T-cell (primary cell): Measurements from ENCODE around the gene PIGT. TPM values are rescaled to one million over a fixed set of nuclear protein-coding genes. Genes with fewer than 3 reads are reported as not detected.

ENCODE experiments used
- ATAC-seq, 4 experiments: fragments of 200-7000 bp in 3 of 4; fragments of 150-1000 bp in 1 of 4; cut with Tn5 transposase; replicated peaks in 1 of 4; 1 replicate in 3 of 4; 2 replicates in 1 of 4; pipeline ENCODE4 v1.10.0; 2021; ENCODE audit warnings: moderate library complexity in 3 of 4, mild to moderate bottlenecking in 2 of 4, moderate number of reproducible peaks in 1 of 4
- CTCF ChIA-PET, 2 donors: fragments of 300-600 bp; sonication (Branson Sonifier 250); formaldehyde crosslinking; loops; one replicate each; lab custom pipeline; 2022; ENCODE audit warnings: antibody characterized with exemption in 2 of 2; lab: Charles Lee
- POLR2A ChIA-PET, 2 donors: fragments of 300-600 bp; sonication (Branson Sonifier 250); formaldehyde crosslinking; loops; one replicate each; lab custom pipeline; 2022; ENCODE audit warnings: antibody characterized with exemption in 2 of 2; lab: Charles Lee
- DNase-seq, 35 experiments: peaks; one replicate each; pipeline versions ENCODE4 v3.0.0 to v3.0.0-alpha.2; 2013 to 2023
- H3K27ac ChIP-seq: one replicate; pipeline ENCODE4 v1.5.1; 2013; ENCODE audit warnings: low read length
- H3K27me3 ChIP-seq, 2 experiments: replicated peaks in 1 of 2; 1 replicate in 1 of 2; 2 replicates in 1 of 2; pipeline versions ENCODE4 v1.6.1 to v1.7.0; 2013; ENCODE audit warnings: low read length in 1 of 2, mixed read lengths in 1 of 2; ENCODE audit not compliant: control insufficient read depth in 2 of 2, insufficient read depth in 2 of 2; ENCODE audit errors: extremely low read depth in 1 of 2
- H3K36me3 ChIP-seq, 2 donors: 1 replicate in 1 of 2; 2 replicates in 1 of 2; pipeline versions ENCODE4 v1.6.1 to v1.7.0; 2013; ENCODE audit warnings: low read length in 1 of 2; ENCODE audit not compliant: control insufficient read depth in 2 of 2, insufficient read depth in 1 of 2; ENCODE audit errors: extremely low read depth in 1 of 2
- H3K4me1 ChIP-seq, 2 experiments: 1 replicate in 1 of 2; 2 replicates in 1 of 2; pipeline versions ENCODE4 v1.6.1 to v1.7.0; 2013; ENCODE audit warnings: low read length in 2 of 2, mixed read lengths in 1 of 2; ENCODE audit not compliant: insufficient read depth in 2 of 2, control insufficient read depth in 1 of 2; ENCODE audit errors: extremely low read depth in 1 of 2
- H3K4me3 ChIP-seq, 2 donors: 1 replicate in 1 of 2; 2 replicates in 1 of 2; pipeline versions ENCODE4 v1.5.1 to v1.7.0; 2013; ENCODE audit warnings: mild to moderate bottlenecking in 2 of 2, low read length in 1 of 2, moderate library complexity in 1 of 2; ENCODE audit not compliant: control insufficient read depth in 1 of 2; ENCODE audit errors: extremely low read depth in 1 of 2
- H3K9me3 ChIP-seq: 2 replicates; pipeline ENCODE4 v1.7.0; 2013
- H3K27ac Mint-ChIP-seq, 2 donors: one replicate each; pipeline ENCODE4 v1.8.0; 2020 to 2021; ENCODE audit warnings: mild to moderate bottlenecking in 2 of 2, mixed read lengths in 2 of 2
- H3K27me3 Mint-ChIP-seq, 2 donors: one replicate each; pipeline ENCODE4 v1.8.0; 2021 to 2022; ENCODE audit warnings: mixed read lengths in 2 of 2
- H3K36me3 Mint-ChIP-seq: one replicate; pipeline ENCODE4 v1.8.0; 2021; ENCODE audit warnings: mixed read lengths
- H3K4me1 Mint-ChIP-seq, 3 donors: one replicate each; pipeline ENCODE4 v1.8.0; 2020 to 2022; ENCODE audit warnings: mixed read lengths in 3 of 3, mild to moderate bottlenecking in 1 of 3
- H3K4me3 Mint-ChIP-seq, 3 donors: one replicate each; pipeline ENCODE4 v1.8.0; 2020 to 2022; ENCODE audit warnings: mild to moderate bottlenecking in 3 of 3, mixed read lengths in 3 of 3, moderate library complexity in 3 of 3
- H3K9me3 Mint-ChIP-seq, 3 donors: one replicate each; pipeline ENCODE4 v1.8.0; 2020 to 2022; ENCODE audit warnings: mixed read lengths in 3 of 3
- WGBS: methylation state at CpG from one replicate; pipeline ENCODE4 v1.1.5; 2013; ENCODE audit warnings: missing lambda C conversion rate; ENCODE audit not compliant: insufficient coverage; 5-methylcytosine and 5-hydroxymethylcytosine counted together
- total RNA-seq, 35 experiments: library from RNA in 6 of 35; stranded (reverse) in 6 of 35; fragments of 120-200 nt in 1 of 35; gene quantifications; one replicate each; pipeline versions ENCODE4 v1.2.1 to v1.2.4 and lab custom pipeline; 2013 to 2026

Gene PIGT
- total RNA-seq, 5 donors from 2014 or later (not counting 1 experiment from before 2014, with no cell fraction given): 76.6 to 140 (median 79.4) TPM

DNA sequence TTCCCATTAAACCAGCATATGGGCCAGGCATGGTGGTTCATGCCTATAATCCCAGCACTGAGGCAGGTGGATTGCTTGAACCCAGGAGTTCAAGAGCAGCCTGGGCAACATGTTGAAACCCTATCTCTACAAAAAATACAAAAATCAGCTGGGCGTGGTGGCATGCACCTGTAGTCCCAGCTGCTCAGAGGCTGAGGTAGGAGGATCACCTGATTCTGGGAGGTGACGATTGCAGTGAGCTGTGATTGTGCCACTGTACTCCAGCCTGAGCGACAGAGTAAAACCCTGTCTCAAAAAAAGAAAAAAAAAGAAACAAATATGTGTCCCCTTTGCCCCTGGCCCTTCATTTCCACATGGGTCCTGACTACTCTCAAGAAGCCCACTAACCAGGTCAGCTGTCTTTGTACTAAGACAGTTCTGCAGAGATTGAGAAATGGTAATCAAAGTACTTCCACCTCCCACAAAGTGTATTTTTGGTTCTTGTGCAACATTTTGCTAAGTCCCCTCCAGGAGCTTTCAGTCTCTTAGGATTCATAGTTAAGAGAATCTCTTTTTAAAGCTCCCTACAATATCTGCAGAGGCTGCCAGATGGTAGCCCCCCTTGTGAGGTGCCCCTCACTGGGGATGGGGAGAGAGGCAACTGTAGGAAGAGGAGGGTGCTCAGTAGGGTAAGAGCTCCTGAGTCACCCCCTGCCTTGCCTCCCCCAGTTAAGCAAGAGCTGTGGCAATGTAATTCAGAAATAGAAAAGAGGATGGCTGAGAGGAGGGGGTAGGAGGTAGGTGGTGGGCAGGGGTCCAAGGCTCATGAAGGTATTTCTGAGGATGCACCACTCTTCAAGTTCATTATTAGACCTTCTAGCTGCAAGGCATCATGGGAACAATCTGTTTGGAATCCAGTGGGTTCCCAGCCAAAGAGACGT is 37.1 kb downstream of the PIGT start:
- Mint-ChIP-seq H3K27ac (no peak overlapping the region), H3K27me3 (peaks cover 0 to 4% of the 10 kb centered on the region in 2 donors), H3K9me3 (no peaks in the 10 kb centered on the region), H3K4me1 (no peaks in the 10 kb centered on the region), H3K36me3 (peaks cover 4% of the 10 kb centered on the region), H3K4me3 (no peak overlapping the region)
- ChIA-PET POLR2A (interaction anchor here (0.6 to 0.7 kb wide), 2 partner anchors 12 to 253 kb away, joined by 3 to 4 read pairs; no protein-coding TSS in a partner anchor), CTCF (interaction anchor here in 1 of 2 donors (0.6 to 2.3 kb wide), 5 partner anchors 77 to 134 kb away, joined by 3 to 8 read pairs (median 3); partner anchors contain the start of gene SYS1)
- Histone ChIP-seq H3K4me3 (no peak overlapping the region), H3K27ac (no peak overlapping the region), H3K36me3 (no peaks in the 10 kb centered on the region), H3K9me3 (no peaks in the 10 kb centered on the region), H3K4me1 (no peaks in the 10 kb centered on the region), H3K27me3 (peaks cover 0 to 7% of the 10 kb centered on the region in 2 experiments)
- 100% methylated on average over 1 of the region's 4 CpGs for WGBS
- ATAC-seq: no peak
- no peak for DNase-seq

DNA sequence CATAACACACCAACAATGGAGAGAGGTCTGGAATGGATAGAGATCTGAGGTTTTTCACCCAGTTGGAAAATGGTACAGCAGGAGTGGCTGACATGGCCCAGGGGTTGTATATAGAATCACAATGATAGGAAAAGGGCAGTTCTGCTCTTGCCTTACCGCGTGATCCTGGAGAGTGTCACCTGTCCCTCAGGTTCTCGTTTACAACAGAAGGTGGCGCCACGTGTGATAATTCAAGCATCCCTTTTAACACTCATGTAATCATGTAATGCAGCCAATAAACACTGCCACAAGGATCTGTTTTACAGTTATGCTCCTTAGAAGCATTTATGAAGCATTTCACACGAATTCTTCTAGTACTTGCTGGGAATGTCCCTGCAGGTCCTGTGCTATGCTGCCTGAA is 40.7 kb downstream of the PIGT start:
- Histone ChIP-seq H3K36me3 (no peaks in the 10 kb centered on the region), H3K27me3 (no peaks in the 10 kb centered on the region), H3K4me1 (no peaks in the 10 kb centered on the region), H3K27ac (no peak overlapping the region), H3K9me3 (no peaks in the 10 kb centered on the region), H3K4me3 (no peak overlapping the region)
- ATAC-seq: peak in 1 of 4 experiments; percentile 39
- ChIA-PET POLR2A (no interaction called here), CTCF (no interaction called here)
- Mint-ChIP-seq H3K4me3 (no peak overlapping the region), H3K36me3 (no peaks in the 10 kb centered on the region), H3K27ac (no peak overlapping the region), H3K4me1 (no peaks in the 10 kb centered on the region), H3K27me3 (peaks cover 3 to 4% of the 10 kb centered on the region in 2 donors), H3K9me3 (no peaks in the 10 kb centered on the region)
- peak in 8 of 35 experiments; percentile 10 to 43 (median 18) for DNase-seq
- WGBS: 41% methylated on average over 5 of the region's 6 CpGs

DNA sequence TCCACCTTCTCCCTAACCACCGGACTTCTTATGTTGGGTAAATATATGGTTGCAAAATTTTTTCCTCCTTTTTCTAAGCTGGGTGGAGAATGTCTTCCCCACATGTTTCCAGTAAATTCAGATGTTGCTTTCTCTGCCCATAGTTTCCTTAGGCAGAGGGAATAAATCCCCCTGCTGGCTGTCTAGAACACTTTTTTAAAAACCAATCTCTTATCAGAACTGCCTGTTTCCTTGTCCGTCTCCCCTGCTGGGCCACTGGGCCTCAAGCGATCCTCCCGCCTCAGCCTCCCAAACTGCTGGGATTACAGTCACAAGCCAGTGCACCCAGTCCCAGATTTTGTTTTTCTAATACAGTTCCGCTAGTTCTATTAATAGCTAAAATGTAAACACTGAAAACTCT is 43.7 kb downstream of the PIGT start:
- ChIA-PET POLR2A (no interaction called here), CTCF (interaction anchor here in 1 of 2 donors (0.6 kb wide), 1 partner anchor 12 kb away, joined by 4 read pairs; no protein-coding TSS in a partner anchor)
- Histone ChIP-seq H3K27me3 (peaks cover 0 to 4% of the 10 kb centered on the region in 2 experiments), H3K4me1 (no peaks in the 10 kb centered on the region), H3K9me3 (no peaks in the 10 kb centered on the region), H3K36me3 (no peaks in the 10 kb centered on the region), H3K4me3 (no peak overlapping the region), H3K27ac (no peak overlapping the region)
- Mint-ChIP-seq H3K4me3 (no peak overlapping the region), H3K9me3 (no peaks in the 10 kb centered on the region), H3K27ac (no peak overlapping the region), H3K27me3 (peaks cover 0 to 6% of the 10 kb centered on the region in 2 donors), H3K36me3 (no peaks in the 10 kb centered on the region), H3K4me1 (no peaks in the 10 kb centered on the region)
- 82% methylated on average over 3 of the region's 5 CpGs for WGBS
- no peak for DNase-seq
- no peak for ATAC-seq

DNA sequence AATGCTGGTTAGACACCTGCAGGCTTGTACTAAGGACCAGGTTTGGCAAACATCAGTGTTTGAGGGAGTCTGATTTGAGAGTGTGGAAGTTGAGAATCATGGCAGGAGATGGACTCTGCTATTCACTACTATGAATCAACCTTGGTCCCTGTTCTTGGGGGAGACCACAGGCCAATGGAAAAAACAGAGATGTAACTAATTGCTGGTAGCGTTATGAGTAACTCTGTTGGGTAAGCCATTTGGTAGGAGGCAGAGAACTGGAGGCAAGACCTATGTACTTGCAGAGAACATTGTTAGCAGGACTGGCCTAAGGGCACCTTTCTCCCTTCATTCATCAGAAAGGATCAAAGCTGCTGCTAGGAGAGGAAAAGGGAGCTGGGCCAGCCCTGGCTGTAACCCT is 45.3 kb downstream of the PIGT start:
- POLR2A ChIA-PET: no interaction called here
- DNase-seq: no peak
- Mint-ChIP-seq H3K9me3 (no peaks in the 10 kb centered on the region), H3K4me3 (no peak overlapping the region), H3K27ac (no peak overlapping the region), H3K4me1 (no peaks in the 10 kb centered on the region), H3K36me3 (no peaks in the 10 kb centered on the region), H3K27me3 (peaks cover 6 to 11% of the 10 kb centered on the region in 2 donors)
- no peak overlapping the region for H3K27ac ChIP-seq
- H3K27me3 ChIP-seq: peaks cover 0 to 4% of the 10 kb centered on the region in 2 experiments
- no peak overlapping the region for H3K4me3 ChIP-seq
- no CpG with 5 or more reads among the region's 1 CpG for WGBS
- CTCF ChIA-PET: no interaction called here
- no peaks in the 10 kb centered on the region for H3K36me3 ChIP-seq
- no peaks in the 10 kb centered on the region for H3K4me1 ChIP-seq
- H3K9me3 ChIP-seq: no peaks in the 10 kb centered on the region
- ATAC-seq: no peak

DNA sequence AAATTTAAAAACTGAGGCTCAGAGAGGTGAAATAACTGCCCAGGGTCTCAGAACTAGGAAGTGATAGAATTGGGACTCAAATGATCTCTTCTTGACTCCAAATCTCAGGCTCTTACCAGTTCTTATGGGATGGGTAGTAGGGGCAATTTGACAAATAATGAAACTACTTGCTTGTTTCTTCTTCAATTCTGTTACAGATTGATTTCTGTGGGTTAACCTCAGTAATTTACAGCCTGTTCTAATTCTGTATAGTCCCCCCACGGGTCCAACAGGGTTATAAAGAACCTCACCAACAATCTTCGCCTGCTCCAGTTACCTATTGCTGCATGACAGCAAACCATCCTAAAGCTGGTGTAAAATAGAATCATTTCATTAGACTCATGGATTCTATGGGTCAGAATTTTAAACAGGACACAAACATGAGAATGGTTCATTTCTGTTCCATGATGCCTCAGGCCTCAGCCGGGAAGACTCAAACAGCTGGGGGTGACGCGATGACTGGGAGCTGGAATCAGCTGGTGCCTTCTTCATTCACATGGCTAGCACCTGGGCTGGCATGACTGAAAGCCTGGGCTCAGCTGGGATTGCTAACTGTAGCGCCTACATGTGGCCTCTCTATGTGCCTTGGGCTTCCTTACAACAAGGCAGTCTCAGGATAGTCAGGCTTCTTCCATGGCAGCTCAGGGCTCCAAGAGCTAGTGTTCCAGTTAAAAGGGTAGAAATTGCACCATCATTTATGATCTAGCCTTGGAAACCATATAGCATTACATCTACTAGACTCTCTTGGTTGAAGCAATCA is 47.0 kb downstream of the PIGT start:
- Mint-ChIP-seq H3K4me3 (no peak overlapping the region), H3K27ac (no peak overlapping the region), H3K36me3 (no peaks in the 10 kb centered on the region), H3K27me3 (peaks cover 12 to 18% of the 10 kb centered on the region in 2 donors), H3K4me1 (no peaks in the 10 kb centered on the region), H3K9me3 (no peaks in the 10 kb centered on the region)
- Histone ChIP-seq H3K36me3 (no peaks in the 10 kb centered on the region), H3K9me3 (no peaks in the 10 kb centered on the region), H3K4me1 (no peaks in the 10 kb centered on the region), H3K27me3 (peaks cover 0 to 6% of the 10 kb centered on the region in 2 experiments), H3K27ac (no peak overlapping the region), H3K4me3 (no peak overlapping the region)
- POLR2A ChIA-PET: no interaction called here
- DNase-seq (no peak), ATAC-seq (no peak)
- 88% methylated on average over 4 of the region's 6 CpGs for WGBS
- CTCF ChIA-PET: interaction anchor here in 1 of 2 donors (0.6 kb wide), 2 partner anchors 150 to 428 kb away, joined by 3 to 4 read pairs; no protein-coding TSS in a partner anchor

DNA sequence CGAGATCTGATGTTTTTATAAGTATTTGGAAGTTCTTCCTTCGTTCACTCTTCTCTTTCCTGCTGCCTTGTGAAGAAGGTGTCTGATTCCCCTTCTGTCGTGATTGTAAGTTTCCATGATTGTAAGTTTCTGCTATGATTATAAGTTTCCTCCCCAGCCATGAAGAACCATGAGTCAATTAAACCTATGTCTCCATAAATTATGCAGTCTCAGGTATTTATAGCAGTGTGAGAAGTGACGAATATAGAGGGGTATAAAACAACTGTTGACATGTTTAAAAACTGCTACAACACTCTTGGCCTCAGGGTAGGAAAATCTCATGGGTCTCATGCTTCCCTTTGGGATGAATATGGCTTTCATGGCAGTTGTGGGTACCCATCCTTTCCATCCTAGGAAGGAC is 47.8 kb downstream of the PIGT start:
- no peak overlapping the region for H3K27ac ChIP-seq
- Mint-ChIP-seq H3K9me3 (no peaks in the 10 kb centered on the region), H3K36me3 (no peaks in the 10 kb centered on the region), H3K27ac (no peak overlapping the region), H3K27me3 (peaks cover 20 to 24% of the 10 kb centered on the region in 2 donors), H3K4me3 (no peak overlapping the region), H3K4me1 (no peaks in the 10 kb centered on the region)
- DNase-seq (no peak), ATAC-seq (no peak)
- H3K4me3 ChIP-seq: no peak overlapping the region
- no peaks in the 10 kb centered on the region for H3K4me1 ChIP-seq
- no peaks in the 10 kb centered on the region for H3K36me3 ChIP-seq
- H3K27me3 ChIP-seq: peaks cover 2 to 14% of the 10 kb centered on the region in 2 experiments
- ChIA-PET POLR2A (no interaction called here), CTCF (interaction anchor here in 1 of 2 donors (0.6 kb wide), 1 partner anchor 103 kb away, joined by 5 read pairs; no protein-coding TSS in a partner anchor)
- no CpG with 5 or more reads among the region's 4 CpGs for WGBS
- no peaks in the 10 kb centered on the region for H3K9me3 ChIP-seq
